Erythroblast (primary cell): ENCODE measurements around the gene EGFL7.

Source experiments
- DNase-seq, 2 experiments: peaks; one replicate each; lab custom pipeline; 2025; lab: John Stamatoyannopoulos, UW
- GATA1 ChIP-seq: IDR thresholded peaks from 2 replicates; pipeline ENCODE4 v1.6.1; 2011; ENCODE audit warnings: low read depth, mild to moderate bottlenecking, control low read depth, low read length, moderate library complexity
- POLR2A ChIP-seq: IDR thresholded peaks from 2 replicates; pipeline ENCODE4 v1.6.1; 2011; ENCODE audit warnings: mild to moderate bottlenecking, low read length

Gene EGFL7

DNA sequence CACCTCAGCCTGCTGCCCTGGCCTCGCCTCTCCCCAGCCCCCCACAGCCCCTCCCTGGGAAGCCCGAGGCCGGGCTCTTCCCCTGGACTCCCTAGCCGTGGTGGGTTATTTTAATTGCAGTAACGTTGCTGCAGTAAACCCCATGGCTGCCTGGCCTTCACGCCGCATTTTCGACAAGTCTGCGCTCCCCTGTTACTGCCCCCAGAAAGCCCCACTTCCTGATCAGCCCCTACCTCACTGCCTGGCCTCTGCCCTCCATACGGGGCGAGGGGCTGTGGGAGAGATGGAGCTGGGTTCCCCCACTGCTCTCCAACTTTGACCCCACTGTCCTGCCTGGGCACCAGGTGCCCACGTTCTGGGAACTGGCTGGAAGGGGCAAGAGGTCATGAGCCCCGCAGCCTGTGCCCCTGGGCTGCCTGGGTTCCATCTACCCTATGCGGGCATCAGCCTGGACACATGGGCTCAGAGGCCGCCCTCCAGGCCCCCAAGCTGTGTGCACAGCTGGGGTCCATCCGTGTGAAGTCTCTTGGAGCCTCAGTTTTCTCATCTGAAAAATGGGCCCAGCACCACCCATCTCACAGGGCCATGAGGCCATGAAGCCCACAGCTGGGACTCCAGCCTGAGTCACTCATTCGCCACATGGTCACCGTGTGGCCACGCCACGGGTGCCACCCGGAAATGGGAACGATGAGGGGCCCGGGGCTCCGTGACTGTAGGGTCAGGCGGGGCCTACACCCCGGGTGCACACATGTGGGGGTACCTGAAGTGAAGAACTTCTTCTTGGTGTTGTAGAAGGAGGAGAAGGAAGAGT, 11.5 kb downstream of the EGFL7 start:
- no peak for DNase-seq

DNA sequence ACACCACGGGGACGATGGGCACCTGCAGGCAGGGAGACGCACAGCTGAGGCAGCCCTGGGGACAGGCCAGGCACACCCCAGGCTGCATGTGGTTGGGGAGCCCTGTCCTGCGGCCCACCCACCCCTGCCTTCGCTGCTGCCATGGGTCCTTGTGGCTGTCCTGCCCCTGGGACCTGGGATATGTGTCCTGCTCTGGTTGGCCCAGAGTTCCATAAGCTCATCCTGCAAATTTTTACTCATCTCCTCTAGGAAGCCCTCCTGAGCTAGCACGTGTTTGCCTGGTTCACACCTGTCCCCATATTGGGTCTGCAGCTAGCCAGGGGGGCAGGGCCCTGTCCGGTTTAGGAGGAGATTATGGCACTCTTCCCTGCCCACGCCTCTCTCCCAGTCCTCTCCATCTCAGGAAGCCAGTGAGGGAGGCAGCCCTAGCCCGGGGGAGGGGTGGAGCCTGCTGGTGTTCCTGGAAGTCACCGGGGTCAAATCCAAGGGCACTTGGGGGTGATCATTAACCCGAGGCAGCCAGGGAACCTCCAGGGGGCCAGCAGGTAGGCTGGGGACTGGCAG, 12.2 kb downstream of the EGFL7 start:
- DNase-seq, result no peak
- TF ChIP-seq POLR2A, result no peak
- TF ChIP-seq GATA1, result no peak

More for the DNA sequence above, 11.5 kb downstream of the EGFL7 start:
- TF ChIP-seq GATA1 (no peak), POLR2A (peak; percentile 35)

DNA sequence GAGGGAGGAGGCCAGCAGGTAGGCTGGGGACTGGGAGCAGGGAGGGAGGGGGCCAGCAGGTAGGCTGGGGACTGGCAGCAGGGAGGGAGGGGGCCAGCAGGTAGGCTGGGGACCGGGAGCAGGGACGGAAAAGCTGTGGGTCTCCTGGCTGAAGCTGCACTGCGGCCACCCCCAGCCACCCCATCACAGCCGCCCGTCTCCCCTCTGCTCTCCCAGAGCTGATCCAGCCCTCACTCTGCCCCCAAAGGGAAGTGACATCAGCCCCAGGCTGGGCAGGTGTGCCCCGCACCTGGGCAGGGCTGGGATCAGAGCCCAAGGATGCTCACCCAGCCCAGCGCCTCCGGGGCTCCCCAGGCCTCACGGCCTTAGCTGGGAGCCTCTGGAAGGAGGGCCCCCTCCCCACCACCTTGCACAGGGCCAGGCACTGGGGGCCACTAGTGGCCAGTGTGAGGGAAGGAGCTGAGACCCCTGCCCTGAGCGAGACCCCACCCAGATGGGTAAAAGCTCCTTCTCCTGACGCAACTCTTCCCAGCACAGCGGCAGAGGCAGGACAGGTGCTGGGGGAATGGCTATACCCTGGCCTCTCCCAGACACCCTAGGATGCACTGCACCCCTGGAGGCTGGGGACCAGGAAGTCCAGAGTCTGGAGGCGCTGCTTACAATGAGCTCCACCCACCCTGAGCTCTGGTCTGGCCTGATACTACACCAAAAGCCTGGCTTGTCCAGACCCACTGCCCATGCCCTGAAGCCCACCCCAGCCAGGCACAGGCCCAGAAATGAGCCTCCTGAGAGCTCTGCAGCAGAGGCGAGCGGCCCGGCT, 13.0 kb downstream of the EGFL7 start:
- no peak for DNase-seq
- TF ChIP-seq GATA1, result no peak
- TF ChIP-seq POLR2A, result peak; percentile 14

DNA sequence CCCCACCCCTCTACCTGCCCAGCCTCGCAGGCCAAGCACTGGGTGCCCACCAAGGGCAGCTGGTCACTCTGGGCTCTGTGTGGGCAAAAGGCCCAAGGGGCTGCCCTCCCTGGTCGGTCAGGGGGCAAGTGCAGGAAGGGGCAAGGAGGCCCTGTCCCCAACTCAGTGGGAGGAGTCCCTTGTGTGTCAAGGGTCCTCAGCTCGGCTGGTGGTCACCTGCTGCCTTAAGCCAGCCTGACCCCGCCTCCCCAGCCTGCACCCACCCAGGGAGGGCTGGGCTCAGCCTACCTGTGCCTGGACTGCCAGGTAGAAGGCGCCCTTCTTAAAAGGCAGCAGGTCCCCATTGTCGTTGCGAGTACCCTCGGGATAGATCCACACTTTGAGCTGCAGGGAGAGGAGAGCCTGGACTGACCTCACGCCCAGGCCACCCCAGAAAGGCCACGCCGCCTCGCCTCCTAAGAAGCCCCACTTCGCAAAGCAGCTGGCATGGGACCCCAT, 13.6 kb downstream of the EGFL7 start:
- TF ChIP-seq GATA1 (no peak), POLR2A (no peak)
- no peak for DNase-seq

DNA sequence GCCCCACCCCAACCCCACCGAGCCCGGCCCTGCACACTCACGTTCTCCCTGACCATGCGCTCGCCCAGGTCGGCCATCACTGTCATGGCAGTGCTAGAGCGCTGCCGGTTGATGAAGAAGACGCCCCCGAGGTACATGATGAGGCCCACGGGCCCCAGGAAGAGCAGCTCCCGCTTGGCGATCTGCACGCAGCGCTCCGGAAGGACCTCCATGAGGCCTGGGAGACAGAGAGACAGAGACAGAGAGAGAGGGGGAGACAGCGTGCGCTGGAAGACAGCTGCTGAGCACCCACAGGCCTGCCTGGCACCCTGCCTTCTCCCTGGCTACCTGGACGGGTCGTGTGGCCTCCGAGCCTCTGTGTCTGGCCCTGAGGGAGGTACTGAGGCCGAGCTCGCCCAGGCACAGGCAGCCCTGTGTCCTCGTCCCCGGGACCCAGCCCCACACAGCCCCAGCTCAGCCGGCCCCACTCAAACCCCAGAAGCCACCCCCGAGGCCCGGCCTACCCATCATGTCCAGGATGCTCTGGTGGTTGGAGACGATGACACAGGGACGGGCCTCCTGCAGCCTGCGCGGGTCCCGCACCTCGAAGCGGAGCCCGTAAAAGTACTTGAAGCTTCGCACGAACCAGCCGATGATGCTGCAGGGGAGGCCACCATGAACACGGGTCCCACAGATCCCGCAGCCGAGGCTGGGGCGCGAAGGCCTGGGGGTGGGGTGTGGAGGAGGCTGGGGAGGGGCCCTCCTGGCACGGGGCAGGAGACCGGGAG, 14.4 kb downstream of the EGFL7 start:
- DNase-seq, result no peak
- TF ChIP-seq GATA1 (no peak), POLR2A (no peak)

DNA sequence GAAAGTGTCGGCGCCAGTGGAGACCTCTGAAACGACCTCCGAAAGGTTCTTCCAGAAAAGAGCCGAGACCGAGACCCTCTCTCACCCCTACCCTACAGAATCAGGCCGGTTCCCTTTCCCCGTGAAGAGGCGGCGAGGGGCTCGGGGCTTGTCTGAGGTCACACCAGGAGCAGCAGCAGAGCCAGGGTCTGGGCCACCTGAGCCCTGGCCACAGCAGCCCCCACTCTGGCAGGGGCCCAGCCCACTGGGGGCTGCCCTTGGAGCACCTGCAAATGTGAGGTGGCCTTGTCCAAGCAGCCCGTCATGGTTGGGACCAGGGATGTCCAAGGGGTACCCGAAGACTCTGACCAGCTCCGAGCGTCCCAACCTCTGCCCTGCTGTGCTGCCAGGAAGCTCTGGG, 15.3 kb downstream of the EGFL7 start:
- TF ChIP-seq GATA1 (no peak), POLR2A (no peak)
- DNase-seq, result no peak

DNA sequence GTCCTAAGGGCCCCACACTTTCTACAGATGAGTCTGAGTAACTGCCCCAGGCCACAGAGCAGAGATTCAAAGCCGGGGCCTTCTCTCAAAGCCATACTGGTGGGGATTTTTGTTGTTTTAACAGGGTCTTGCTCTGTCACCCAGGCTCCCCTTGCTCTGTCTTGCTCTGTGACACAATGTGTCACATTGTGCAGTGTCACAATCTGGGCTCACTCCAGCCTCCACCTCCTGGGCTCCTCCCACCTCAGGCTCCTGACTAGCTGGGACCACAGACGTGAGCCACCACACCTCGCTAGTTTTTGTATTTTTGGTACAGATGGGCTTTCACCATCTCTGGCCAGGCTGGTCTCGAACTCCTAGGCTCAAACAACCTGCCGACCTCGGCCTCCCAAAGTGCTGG, 15.9 kb downstream of the EGFL7 start:
- no peak for TF ChIP-seq POLR2A
- DNase-seq, result no peak

DNA sequence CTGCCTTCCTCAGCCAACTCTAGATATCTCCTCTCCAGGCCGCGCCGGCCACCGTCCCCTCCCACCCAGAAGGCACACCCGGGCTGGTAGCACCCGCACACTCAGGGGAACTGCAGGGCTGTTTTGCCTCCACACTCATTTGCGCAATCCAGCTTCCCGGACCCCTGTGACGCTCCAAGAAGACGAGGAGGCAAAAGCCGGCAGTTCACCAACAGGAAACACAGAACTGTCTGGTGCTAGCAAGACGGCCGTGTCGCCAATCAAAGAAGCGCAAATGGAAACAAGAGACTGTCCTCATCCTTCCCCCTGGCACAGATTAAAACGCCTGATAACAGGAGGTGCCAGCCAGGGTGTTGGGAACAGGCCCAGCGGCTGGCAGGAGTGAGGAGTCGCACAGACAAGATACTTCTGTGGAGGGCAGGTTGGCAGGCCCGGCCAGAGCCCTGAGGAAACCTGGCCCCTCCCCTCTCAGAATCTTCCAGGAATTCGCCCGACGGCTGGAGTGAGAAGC, 16.8 kb downstream of the EGFL7 start:
- no peak for TF ChIP-seq GATA1
- no peak for TF ChIP-seq POLR2A
- DNase-seq, result no peak

DNA sequence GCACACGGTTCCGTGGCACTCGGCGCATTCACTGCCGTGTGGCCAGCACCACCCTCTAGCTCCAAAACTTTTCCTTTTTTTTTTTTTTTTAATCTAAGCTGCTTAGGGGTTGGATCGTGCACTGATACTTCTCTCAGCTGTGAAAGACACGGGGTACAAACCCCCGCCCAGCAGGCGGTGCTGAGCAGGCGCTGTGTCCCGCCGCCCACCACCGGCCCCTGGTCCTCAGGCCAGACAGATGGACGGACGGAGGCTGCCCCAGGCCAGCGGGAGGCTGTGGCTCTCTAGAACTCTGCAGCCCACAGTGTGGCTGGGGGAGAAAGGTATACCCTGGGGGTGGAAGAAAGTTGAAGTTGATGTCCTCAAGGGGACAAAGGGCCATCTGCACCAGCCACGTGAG, 18.3 kb downstream of the EGFL7 start:
- no peak for DNase-seq
- no peak for TF ChIP-seq GATA1
- TF ChIP-seq POLR2A, result no peak

DNA sequence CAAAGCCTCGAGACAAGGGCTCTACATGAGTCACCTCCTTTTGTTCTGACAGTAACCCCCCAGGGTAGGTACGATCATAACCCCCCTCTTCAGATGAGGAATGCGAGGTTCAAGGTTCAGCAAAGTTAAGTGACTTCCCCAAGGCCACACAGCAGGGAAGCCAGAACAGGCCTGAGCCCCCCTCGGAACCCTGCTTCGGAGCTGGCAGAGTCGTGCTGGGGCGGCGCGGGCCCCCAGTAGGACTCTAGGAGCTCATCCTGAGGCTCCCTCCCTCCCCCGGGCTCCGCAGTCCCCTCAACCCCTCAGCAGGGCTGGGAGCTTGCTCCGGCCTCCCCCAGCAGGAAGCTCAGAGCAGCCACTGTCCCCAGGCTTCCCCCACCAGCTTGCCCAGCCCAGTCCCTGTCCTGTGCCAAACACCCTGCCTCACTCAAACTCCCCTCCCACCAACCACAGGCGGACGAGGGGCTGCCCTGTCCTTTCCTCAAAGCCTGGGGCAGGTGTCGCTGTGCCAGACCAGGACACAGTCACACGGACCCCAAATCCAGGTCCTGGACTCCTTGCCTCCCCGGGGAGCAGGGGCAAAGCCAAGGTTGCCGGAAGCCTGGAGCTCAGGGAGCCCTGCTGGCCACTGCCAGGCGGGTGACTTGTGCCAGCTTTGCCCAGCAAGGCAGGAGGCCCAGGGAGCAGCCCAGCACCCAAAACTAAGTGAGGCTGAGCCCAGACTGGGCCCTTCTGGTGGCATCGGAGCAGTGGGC, 19.4 kb downstream of the EGFL7 start:
- DNase-seq, result no peak
- TF ChIP-seq POLR2A (no peak), GATA1 (no peak)

DNA sequence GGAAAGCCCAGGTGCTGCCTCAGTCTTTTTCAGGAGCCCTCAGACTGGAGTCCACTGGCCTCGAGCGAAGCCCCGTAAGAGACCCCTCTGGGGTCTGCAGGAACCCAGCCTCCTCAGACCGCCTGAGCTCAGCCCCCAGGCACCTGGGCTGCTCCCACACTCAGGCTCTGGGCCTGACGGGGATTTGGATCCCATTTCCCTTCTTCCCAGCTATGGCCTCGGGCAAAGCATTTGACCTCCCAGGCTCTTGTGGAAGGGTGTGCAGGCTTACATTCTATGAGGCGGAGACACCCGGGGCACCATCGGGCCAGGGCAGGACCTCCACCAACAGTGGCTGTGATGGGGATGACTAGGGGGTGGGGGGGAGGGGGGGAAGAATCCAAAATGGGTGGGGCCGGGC, 20.0 kb downstream of the EGFL7 start:
- no peak for TF ChIP-seq POLR2A
- TF ChIP-seq GATA1, result no peak
- no peak for DNase-seq

DNA sequence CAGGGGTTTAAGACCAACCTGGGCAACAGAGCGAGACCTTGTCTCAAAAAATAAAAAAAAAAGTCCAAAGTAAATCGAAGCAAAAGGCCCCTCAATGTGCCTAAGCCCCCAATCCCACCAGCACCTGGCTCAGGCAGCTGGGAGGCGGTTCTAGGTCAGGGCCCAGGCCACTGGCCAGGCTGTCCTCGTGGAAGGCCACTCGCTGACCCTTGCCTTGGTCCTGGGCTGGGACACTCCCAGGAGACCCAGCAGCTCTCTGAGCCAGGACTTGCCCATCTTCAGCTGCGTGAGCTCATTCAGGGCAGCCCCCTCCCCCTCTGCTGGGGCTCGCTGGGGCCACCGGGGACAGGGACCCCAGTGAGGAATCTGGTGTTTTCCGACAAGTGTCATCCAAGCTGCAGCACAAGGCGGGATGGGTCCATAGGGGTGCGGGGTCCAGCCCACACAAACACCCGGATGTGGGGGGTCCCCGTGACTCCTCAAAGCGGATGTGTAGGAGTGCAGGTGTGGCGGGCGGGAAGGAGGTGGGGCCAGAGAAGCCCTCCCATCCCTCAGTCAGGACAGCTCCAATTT, 20.5 kb downstream of the EGFL7 start:
- no peak for DNase-seq
- TF ChIP-seq POLR2A, result no peak
- no peak for TF ChIP-seq GATA1
